ENCODE results near the gene ACIN1. TPM values are rescaled to one million over a fixed set of nuclear protein-coding genes. Genes with fewer than 3 reads are reported as not detected.

ACIN1 gene
- total RNA-seq, 1 experiment from 2014 or later = 181 TPM

- Mint-ChIP-seq H3K9me3 (ENCODE audit: low read depth, unreplicated experiment) (no peaks in the 10 kb centered on the region), H3K27ac (ENCODE audit: unreplicated experiment) (peak overlapping the region; percentile 99), H3K27me3 (ENCODE audit: unreplicated experiment) (no peaks in the 10 kb centered on the region), H3K36me3 (ENCODE audit: insufficient read depth, unreplicated experiment) (peaks cover 44% of the 10 kb centered on the region), H3K4me1 (ENCODE audit: low read depth, unreplicated experiment) (peaks cover 8% of the 10 kb centered on the region), H3K4me3 (ENCODE audit: low read depth, unreplicated experiment) (peak overlapping the region; percentile 95)
- DNase-seq = no peak
- intact Hi-C loops (cut with micrococcal nuclease; ENCODE audit: unreplicated experiment) = no loop called here
- CTCF ChIA-PET = interaction anchor here (1.2 kb wide), 1 partner anchor 24 kb away, joined by 3 read pairs; no protein-coding TSS in a partner anchor
- TSS peak; percentile 77 for BruUV-seq (replicated peaks)
- TF ChIP-seq CTCF (IDR thresholded peaks at IDR 0.05; ENCODE audit: unreplicated experiment) = no peak
Observed at GRCh38 chr14:23033801-23034497, 61.0 kb downstream of the ACIN1 start.

GRCh38 chr14:23033251-23033727 lies 61.6 kb downstream of the ACIN1 start:
- Mint-ChIP-seq H3K36me3 (ENCODE audit: insufficient read depth, unreplicated experiment) (peaks cover 48% of the 10 kb centered on the region), H3K4me1 (ENCODE audit: low read depth, unreplicated experiment) (peaks cover 8% of the 10 kb centered on the region), H3K27me3 (ENCODE audit: unreplicated experiment) (no peaks in the 10 kb centered on the region), H3K27ac (ENCODE audit: unreplicated experiment) (no peak overlapping the region), H3K4me3 (ENCODE audit: low read depth, unreplicated experiment) (peak overlapping the region; percentile 95), H3K9me3 (ENCODE audit: low read depth, unreplicated experiment) (no peaks in the 10 kb centered on the region)
- CTCF ChIA-PET = interaction anchor here (1.2 kb wide), 1 partner anchor 25 kb away, joined by 3 read pairs; no protein-coding TSS in a partner anchor
- intact Hi-C loops (cut with micrococcal nuclease; ENCODE audit: unreplicated experiment) = no loop called here
- DNase-seq = no peak
- no TSS peak for BruUV-seq (replicated peaks)
- no peak for TF ChIP-seq CTCF (IDR thresholded peaks at IDR 0.05; ENCODE audit: unreplicated experiment)

GRCh38 chr14:23030936-23031335 lies 64.0 kb downstream of the ACIN1 start:
- Mint-ChIP-seq H3K4me1 (ENCODE audit: low read depth, unreplicated experiment) (peaks cover 8% of the 10 kb centered on the region), H3K4me3 (ENCODE audit: low read depth, unreplicated experiment) (no peak overlapping the region), H3K27me3 (ENCODE audit: unreplicated experiment) (no peaks in the 10 kb centered on the region), H3K9me3 (ENCODE audit: low read depth, unreplicated experiment) (no peaks in the 10 kb centered on the region), H3K27ac (ENCODE audit: unreplicated experiment) (no peak overlapping the region), H3K36me3 (ENCODE audit: insufficient read depth, unreplicated experiment) (peaks cover 54% of the 10 kb centered on the region)
- intact Hi-C loops (cut with micrococcal nuclease; ENCODE audit: unreplicated experiment) = no loop called here
- CTCF ChIA-PET = interaction anchor here (0.7 kb wide), 1 partner anchor 619 kb away, joined by 6 read pairs; no protein-coding TSS in a partner anchor
- no peak for DNase-seq
- TF ChIP-seq CTCF (IDR thresholded peaks at IDR 0.05; ENCODE audit: unreplicated experiment) = no peak
- TSS peak; percentile 11 for BruUV-seq (replicated peaks)

GRCh38 chr14:23028799-23029198 lies 66.1 kb downstream of the ACIN1 start:
- no TSS peak for BruUV-seq (replicated peaks)
- H3K27me3 Mint-ChIP-seq (ENCODE audit: unreplicated experiment) = no peaks in the 10 kb centered on the region
- H3K27ac Mint-ChIP-seq (ENCODE audit: unreplicated experiment) = no peak overlapping the region
- CTCF ChIA-PET = no interaction called here
- no peak overlapping the region for H3K4me3 Mint-ChIP-seq (ENCODE audit: low read depth, unreplicated experiment)
- peaks cover 51% of the 10 kb centered on the region for H3K36me3 Mint-ChIP-seq (ENCODE audit: insufficient read depth, unreplicated experiment)
- no peaks in the 10 kb centered on the region for H3K9me3 Mint-ChIP-seq (ENCODE audit: low read depth, unreplicated experiment)
- intact Hi-C loops (cut with micrococcal nuclease; ENCODE audit: unreplicated experiment) = no loop called here
- peaks cover 6% of the 10 kb centered on the region for H3K4me1 Mint-ChIP-seq (ENCODE audit: low read depth, unreplicated experiment)
- DNase-seq = no peak
- no peak for TF ChIP-seq CTCF (IDR thresholded peaks at IDR 0.05; ENCODE audit: unreplicated experiment)

Data from Calu3 (cell line).